ENCODE data around the gene CCL25.
"Not testable (repeated sequence)": the region's sequence is repeated elsewhere in the genome, so short reads cannot be mapped to it uniquely, and the experiment has no call there.

Gene CCL25, protein sequence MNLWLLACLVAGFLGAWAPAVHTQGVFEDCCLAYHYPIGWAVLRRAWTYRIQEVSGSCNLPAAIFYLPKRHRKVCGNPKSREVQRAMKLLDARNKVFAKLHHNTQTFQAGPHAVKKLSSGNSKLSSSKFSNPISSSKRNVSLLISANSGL

DNA sequence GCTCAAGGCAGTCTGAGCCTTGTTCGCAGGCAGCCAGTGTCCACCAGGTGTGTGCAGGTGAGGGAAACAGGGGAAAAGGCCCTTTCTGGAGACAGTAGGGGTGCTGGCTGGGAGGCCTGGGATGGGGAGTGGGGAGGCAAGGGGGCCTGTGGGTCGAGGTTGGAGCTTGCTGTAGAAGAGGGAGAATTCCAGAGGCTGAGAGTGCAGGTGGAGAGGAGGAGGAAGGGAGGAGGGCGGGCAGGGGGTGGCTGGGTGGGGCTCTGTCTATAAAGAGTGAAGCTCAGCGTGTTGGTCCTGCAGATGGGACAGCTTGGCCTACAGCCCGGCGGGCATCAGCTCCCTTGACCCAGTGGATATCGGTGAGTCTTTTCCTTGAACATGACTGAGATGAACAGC lies at the start of gene CCL25:
CCL25 (plus strand) TSS at position 297 of the 396 bp plus-strand sequence. CDS start 290 bp downstream, outside the sequence.
- no peaks in the 10 kb centered on the region for H3K36me3 ChIP-seq (ENCODE audit: control insufficient read depth, insufficient read depth, low read length)
- H3K4me1 ChIP-seq (ENCODE audit: control insufficient read depth, insufficient read depth, low read length): 0 out of 2 replicates have a peak, but pooled peaks cover 3% of the 10 kb centered on the region
- DNase-seq (ENCODE audit: low read depth, low spot score): no peak
- no peak within 1 kb of the TSS for H3K27ac ChIP-seq (ENCODE audit: low read length)
- no CpG with 5 or more reads among the region's 7 CpGs for WGBS (ENCODE audit: insufficient coverage, insufficient read length)
- H3K4me3 ChIP-seq (ENCODE audit: low read length): no peak within 1 kb of the TSS
- no peaks in the 10 kb centered on the region for H3K27me3 ChIP-seq (ENCODE audit: control insufficient read depth, insufficient read depth, low read length)
- no peaks in the 10 kb centered on the region for H3K9me3 ChIP-seq (ENCODE audit: control insufficient read depth, insufficient read depth, low read length)

- 0 out of 2 replicates have a peak, but pooled peaks cover 2% of the 10 kb centered on the region for H3K4me1 ChIP-seq (ENCODE audit: control insufficient read depth, insufficient read depth, low read length)
- H3K9me3 ChIP-seq (ENCODE audit: control insufficient read depth, insufficient read depth, low read length): no peaks in the 10 kb centered on the region
- no peaks in the 10 kb centered on the region for H3K27me3 ChIP-seq (ENCODE audit: control insufficient read depth, insufficient read depth, low read length)
- H3K4me3 ChIP-seq (ENCODE audit: low read length): peak overlapping the region; percentile 60; the same call in 1 of the 2 replicates
- no peak overlapping the region for H3K27ac ChIP-seq (ENCODE audit: low read length)
- H3K36me3 ChIP-seq (ENCODE audit: control insufficient read depth, insufficient read depth, low read length): no peaks in the 10 kb centered on the region
- no peak for DNase-seq (ENCODE audit: low read depth, low spot score)
- WGBS (ENCODE audit: insufficient coverage, insufficient read length): no CpG with 5 or more reads among the region's 6 CpGs
Measured at GRCh38 chr19:8004001-8004400, 48.6 kb upstream of the CCL25 start.

- no CpG with 5 or more reads among the region's 74 CpGs for WGBS (ENCODE audit: insufficient coverage, insufficient read length)
- no peaks in the 10 kb centered on the region for H3K36me3 ChIP-seq (ENCODE audit: control insufficient read depth, insufficient read depth, low read length)
- no peak overlapping the region for H3K27ac ChIP-seq (ENCODE audit: low read length)
- no peaks in the 10 kb centered on the region for H3K9me3 ChIP-seq (ENCODE audit: control insufficient read depth, insufficient read depth, low read length)
- H3K4me1 ChIP-seq (ENCODE audit: control insufficient read depth, insufficient read depth, low read length): 0 out of 2 replicates have a peak, but pooled peaks cover 2% of the 10 kb centered on the region
- H3K4me3 ChIP-seq (ENCODE audit: low read length): peak overlapping the region; percentile 60
- no peak for DNase-seq (ENCODE audit: low read depth, low spot score)
- H3K27me3 ChIP-seq (ENCODE audit: control insufficient read depth, insufficient read depth, low read length): no peaks in the 10 kb centered on the region
Measured at GRCh38 chr19:8004723-8005513, 47.6 kb upstream of the CCL25 start.

DNA sequence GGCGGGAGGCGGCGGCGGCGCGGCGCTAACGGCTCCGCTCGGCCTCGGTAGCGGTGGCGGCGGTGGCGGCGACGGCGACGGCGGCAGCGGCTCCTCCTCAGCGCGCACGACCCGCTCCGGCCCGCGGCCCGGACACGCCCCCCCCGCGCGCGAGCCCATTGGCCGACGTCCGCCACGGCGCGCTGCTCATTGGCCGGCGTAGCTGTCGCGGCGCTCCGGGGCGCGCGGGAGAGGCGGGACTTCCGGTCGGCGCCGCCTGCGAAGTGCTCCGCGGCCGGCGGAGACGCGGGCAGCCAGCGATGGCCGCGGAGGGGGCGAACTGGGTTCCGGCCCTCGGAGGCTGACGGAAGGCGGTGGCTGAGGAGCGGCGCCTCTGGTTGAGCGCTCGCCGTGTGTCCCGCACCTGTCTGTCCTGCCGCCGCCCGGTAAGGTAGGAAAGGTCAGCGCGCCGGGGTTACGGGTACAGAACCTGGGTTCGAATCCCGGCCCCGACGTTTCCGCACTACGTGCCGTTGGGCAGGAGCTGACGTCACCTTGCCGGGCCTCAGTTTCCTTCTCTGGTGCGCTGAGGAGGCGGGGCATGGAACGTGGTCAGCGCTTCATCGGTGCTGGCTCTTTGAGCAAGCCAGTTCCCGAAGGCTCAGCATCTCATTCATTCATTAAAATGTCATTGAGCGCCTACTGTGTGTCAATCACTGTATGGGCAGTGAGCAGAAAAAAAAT lies 46.9 kb upstream of the CCL25 start, which contains the start of gene ELAVL1:
ELAVL1 (minus strand) TSS at position 108 of the 723 bp plus-strand sequence. CDS start 13,826 bp downstream, outside the sequence.
- Histone ChIP-seq H3K27me3 (ENCODE audit: control insufficient read depth, insufficient read depth, low read length) (no peaks in the 10 kb centered on the region), H3K9me3 (ENCODE audit: control insufficient read depth, insufficient read depth, low read length) (no peaks in the 10 kb centered on the region), H3K4me1 (ENCODE audit: control insufficient read depth, insufficient read depth, low read length) (0 out of 2 replicates have a peak, but pooled peaks cover 2% of the 10 kb centered on the region), H3K27ac (ENCODE audit: low read length) (no peak within 1 kb of the TSS), H3K4me3 (ENCODE audit: low read length) (peak within 1 kb of the TSS; percentile 60), H3K36me3 (ENCODE audit: control insufficient read depth, insufficient read depth, low read length) (no peaks in the 10 kb centered on the region)
- WGBS (ENCODE audit: insufficient coverage, insufficient read length): no CpG with 5 or more reads among the region's 98 CpGs
- peak; percentile 61 for DNase-seq (ENCODE audit: low read depth, low spot score)

DNA sequence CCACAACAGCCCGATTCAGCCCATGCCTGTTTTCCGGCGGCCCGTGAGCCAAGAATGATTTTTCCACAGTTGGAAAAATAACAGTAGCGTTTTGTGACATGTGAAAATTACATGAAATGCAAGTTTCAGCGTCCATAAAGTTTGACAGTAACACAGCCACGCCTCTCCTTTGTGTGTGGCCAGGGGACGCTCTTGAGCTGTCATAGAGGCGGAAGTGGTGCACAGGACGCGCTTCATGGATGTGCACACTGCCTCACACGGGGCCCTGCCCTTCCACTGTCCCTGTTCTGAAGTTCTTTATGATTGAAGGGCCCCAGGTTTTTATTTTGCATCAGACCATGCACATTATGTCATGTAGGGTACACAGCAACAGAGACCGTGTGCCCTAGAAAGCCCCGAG lies 34.8 kb upstream of the CCL25 start:
- Histone ChIP-seq H3K9me3 (ENCODE audit: control insufficient read depth, insufficient read depth, low read length) (no peaks in the 10 kb centered on the region), H3K36me3 (ENCODE audit: control insufficient read depth, insufficient read depth, low read length) (no peaks in the 10 kb centered on the region), H3K4me3 (ENCODE audit: low read length) (no peak overlapping the region), H3K4me1 (ENCODE audit: control insufficient read depth, insufficient read depth, low read length) (no peaks in the 10 kb centered on the region), H3K27me3 (ENCODE audit: control insufficient read depth, insufficient read depth, low read length) (no peaks in the 10 kb centered on the region), H3K27ac (ENCODE audit: low read length) (no peak overlapping the region)
- DNase-seq (ENCODE audit: low read depth, low spot score): no peak
- no CpG with 5 or more reads among the region's 14 CpGs for WGBS (ENCODE audit: insufficient coverage, insufficient read length)

GRCh38 chr19:8020681-8021080 lies 31.9 kb upstream of the CCL25 start:
- Histone ChIP-seq H3K36me3 (ENCODE audit: control insufficient read depth, insufficient read depth, low read length) (no peaks in the 10 kb centered on the region), H3K4me3 (ENCODE audit: low read length) (no peak overlapping the region), H3K27me3 (ENCODE audit: control insufficient read depth, insufficient read depth, low read length) (no peaks in the 10 kb centered on the region), H3K27ac (ENCODE audit: low read length) (no peak overlapping the region), H3K9me3 (ENCODE audit: control insufficient read depth, insufficient read depth, low read length) (no peaks in the 10 kb centered on the region), H3K4me1 (ENCODE audit: control insufficient read depth, insufficient read depth, low read length) (no peaks in the 10 kb centered on the region)
- no peak for DNase-seq (ENCODE audit: low read depth, low spot score)
- no CpG with 5 or more reads among the region's 9 CpGs for WGBS (ENCODE audit: insufficient coverage, insufficient read length)

DNA sequence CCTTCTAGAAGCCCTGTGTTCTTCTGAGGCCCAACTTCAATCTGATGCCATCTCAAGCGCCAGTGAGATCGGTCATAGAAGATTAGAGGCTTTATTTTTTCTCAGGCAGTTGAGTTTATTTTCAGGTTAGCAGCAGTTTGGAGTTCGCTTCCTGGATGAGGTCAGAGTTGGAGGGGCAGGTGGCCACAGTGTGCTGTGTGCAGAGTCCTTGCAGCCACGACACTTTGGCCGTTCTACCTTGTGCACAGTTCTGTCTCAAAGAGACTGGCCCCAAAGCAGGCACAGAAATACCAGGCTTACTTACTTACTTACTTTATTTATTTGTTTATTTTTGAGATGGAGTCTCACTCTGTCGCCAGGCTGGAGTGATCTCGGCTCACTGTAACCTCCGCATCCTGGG lies 31.2 kb upstream of the CCL25 start:
- Histone ChIP-seq H3K27me3 (ENCODE audit: control insufficient read depth, insufficient read depth, low read length) (no peaks in the 10 kb centered on the region), H3K4me1 (ENCODE audit: control insufficient read depth, insufficient read depth, low read length) (no peaks in the 10 kb centered on the region), H3K4me3 (ENCODE audit: low read length) (no peak overlapping the region), H3K9me3 (ENCODE audit: control insufficient read depth, insufficient read depth, low read length) (no peaks in the 10 kb centered on the region), H3K36me3 (ENCODE audit: control insufficient read depth, insufficient read depth, low read length) (no peaks in the 10 kb centered on the region), H3K27ac (ENCODE audit: low read length) (no peak overlapping the region)
- no CpG with 5 or more reads among the region's 8 CpGs for WGBS (ENCODE audit: insufficient coverage, insufficient read length)
- no peak for DNase-seq (ENCODE audit: low read depth, low spot score)

DNA sequence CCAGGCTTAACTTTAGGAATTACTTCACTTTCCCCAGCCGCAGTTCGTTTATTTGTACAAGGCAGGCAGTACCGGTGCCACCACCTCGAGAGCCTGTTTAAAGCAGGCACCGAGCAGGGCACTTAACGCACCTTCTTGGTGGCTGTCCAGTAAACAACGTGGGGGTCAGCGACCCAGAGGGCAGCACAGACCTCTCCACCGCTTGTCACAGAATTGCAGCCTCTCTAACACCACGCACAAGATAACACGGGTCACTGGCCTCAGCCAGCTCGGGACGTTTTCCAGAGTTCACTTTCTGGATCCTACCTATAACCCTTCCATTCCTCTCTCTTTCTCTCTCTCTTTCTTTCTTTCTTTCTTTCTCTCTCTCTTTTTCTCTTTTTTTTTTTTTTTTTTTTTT lies 30.3 kb upstream of the CCL25 start:
- no peaks in the 10 kb centered on the region for H3K27me3 ChIP-seq (ENCODE audit: control insufficient read depth, insufficient read depth, low read length)
- no peak overlapping the region for H3K4me3 ChIP-seq (ENCODE audit: low read length)
- H3K9me3 ChIP-seq (ENCODE audit: control insufficient read depth, insufficient read depth, low read length): no peaks in the 10 kb centered on the region
- DNase-seq (ENCODE audit: low read depth, low spot score): no peak
- H3K4me1 ChIP-seq (ENCODE audit: control insufficient read depth, insufficient read depth, low read length): no peaks in the 10 kb centered on the region
- no peak overlapping the region for H3K27ac ChIP-seq (ENCODE audit: low read length)
- no CpG with 5 or more reads among the region's 13 CpGs for WGBS (ENCODE audit: insufficient coverage, insufficient read length)
- H3K36me3 ChIP-seq (ENCODE audit: control insufficient read depth, insufficient read depth, low read length): no peaks in the 10 kb centered on the region

DNA sequence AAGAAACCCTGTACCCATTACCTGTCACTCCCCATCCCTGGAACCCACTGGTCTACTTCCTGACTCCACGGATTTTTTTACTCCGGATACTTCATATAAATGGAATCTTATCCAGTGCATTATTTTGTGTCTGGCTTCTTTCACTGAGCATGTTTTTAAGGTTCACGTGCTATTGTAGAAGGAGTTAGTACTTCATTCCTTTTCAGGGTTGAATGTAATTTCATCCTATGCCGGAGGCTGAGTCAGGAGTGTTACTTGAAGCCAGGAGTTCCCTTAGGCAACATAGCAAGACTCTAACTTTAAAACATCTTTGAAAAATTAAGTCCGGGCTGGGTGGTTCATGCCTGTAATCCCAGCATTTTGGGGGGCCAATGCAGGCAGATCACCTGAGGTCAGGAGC lies 29.2 kb upstream of the CCL25 start:
- no peaks in the 10 kb centered on the region for H3K36me3 ChIP-seq (ENCODE audit: control insufficient read depth, insufficient read depth, low read length)
- H3K9me3 ChIP-seq (ENCODE audit: control insufficient read depth, insufficient read depth, low read length): no peaks in the 10 kb centered on the region
- no peaks in the 10 kb centered on the region for H3K4me1 ChIP-seq (ENCODE audit: control insufficient read depth, insufficient read depth, low read length)
- H3K27ac ChIP-seq (ENCODE audit: low read length): no peak overlapping the region
- H3K27me3 ChIP-seq (ENCODE audit: control insufficient read depth, insufficient read depth, low read length): no peaks in the 10 kb centered on the region
- H3K4me3 ChIP-seq (ENCODE audit: low read length): no peak overlapping the region
- WGBS (ENCODE audit: insufficient coverage, insufficient read length): no CpG with 5 or more reads among the region's 5 CpGs
- DNase-seq (ENCODE audit: low read depth, low spot score): no peak

GRCh38 chr19:8024256-8024655 lies 28.3 kb upstream of the CCL25 start:
- H3K9me3 ChIP-seq (ENCODE audit: control insufficient read depth, insufficient read depth, low read length); DNase-seq (ENCODE audit: low read depth, low spot score); H3K4me1 ChIP-seq (ENCODE audit: control insufficient read depth, insufficient read depth, low read length); H3K27ac ChIP-seq (ENCODE audit: low read length); H3K27me3 ChIP-seq (ENCODE audit: control insufficient read depth, insufficient read depth, low read length); H3K36me3 ChIP-seq (ENCODE audit: control insufficient read depth, insufficient read depth, low read length); H3K4me3 ChIP-seq (ENCODE audit: low read length): not testable (repeated sequence)
- no CpG with 5 or more reads among the region's 3 CpGs for WGBS (ENCODE audit: insufficient coverage, insufficient read length)
